ENCODE measurements around the gene KIAA0513.

DNA sequence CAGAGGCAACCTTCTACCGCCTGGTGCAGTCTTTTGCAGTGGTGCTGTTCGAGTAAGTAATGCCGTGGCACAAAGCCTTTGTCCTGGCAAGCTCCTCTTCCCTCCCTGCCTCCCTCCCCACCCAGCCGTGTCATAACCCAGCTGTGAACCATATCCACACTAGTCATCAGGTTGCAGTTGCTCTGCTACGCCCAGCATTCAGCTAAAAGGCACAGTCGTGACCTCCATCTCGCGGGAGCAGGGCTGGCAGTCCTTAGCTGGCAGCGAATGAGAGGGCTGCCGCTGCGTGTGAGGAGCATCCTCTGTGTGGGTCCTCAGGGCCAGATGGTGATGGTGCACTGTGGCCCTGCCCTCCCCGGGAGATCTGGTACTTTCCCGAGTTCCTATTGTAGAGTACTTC lies 45.4 kb downstream of the KIAA0513 start:
- TF ChIP-seq, protein P1, sequence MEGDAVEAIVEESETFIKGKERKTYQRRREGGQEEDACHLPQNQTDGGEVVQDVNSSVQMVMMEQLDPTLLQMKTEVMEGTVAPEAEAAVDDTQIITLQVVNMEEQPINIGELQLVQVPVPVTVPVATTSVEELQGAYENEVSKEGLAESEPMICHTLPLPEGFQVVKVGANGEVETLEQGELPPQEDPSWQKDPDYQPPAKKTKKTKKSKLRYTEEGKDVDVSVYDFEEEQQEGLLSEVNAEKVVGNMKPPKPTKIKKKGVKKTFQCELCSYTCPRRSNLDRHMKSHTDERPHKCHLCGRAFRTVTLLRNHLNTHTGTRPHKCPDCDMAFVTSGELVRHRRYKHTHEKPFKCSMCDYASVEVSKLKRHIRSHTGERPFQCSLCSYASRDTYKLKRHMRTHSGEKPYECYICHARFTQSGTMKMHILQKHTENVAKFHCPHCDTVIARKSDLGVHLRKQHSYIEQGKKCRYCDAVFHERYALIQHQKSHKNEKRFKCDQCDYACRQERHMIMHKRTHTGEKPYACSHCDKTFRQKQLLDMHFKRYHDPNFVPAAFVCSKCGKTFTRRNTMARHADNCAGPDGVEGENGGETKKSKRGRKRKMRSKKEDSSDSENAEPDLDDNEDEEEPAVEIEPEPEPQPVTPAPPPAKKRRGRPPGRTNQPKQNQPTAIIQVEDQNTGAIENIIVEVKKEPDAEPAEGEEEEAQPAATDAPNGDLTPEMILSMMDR (conservative IDR thresholded peaks at IDR 0.05; ENCODE audit: low read depth, low read length) = no peak
- no peak for TF ChIP-seq EZH2 (IDR thresholded peaks at IDR 0.05; ENCODE audit: borderline replicate concordance, low read depth, low read length, poor library complexity, severe bottlenecking)
